OCI-LY3 (cell line): ENCODE data around the gene ZNF428.

Source experiments
- H2AFZ ChIP-seq: fragments of 200-600, 300-600 bp; shearing (Covaris generic); 2 replicates; pipeline ENCODE4 v1.6.0; 2014; ENCODE audit warnings: antibody characterized with exemption, low read depth, low read length
- H3K27ac ChIP-seq: fragments of 200-600, 300-600 bp; sonication (generic); 2 replicates; pipeline ENCODE4 v1.5.1; 2014; ENCODE audit warnings: mild to moderate bottlenecking, low read length, moderate library complexity, mixed read lengths
- H3K27me3 ChIP-seq: fragments of 200-600, 300-600 bp; sonication (generic); 2 replicates; pipeline ENCODE4 v1.6.1; 2014; ENCODE audit warnings: low read depth, low read length, mixed read lengths
- H3K36me3 ChIP-seq: fragments of 200-600, 300-600 bp; sonication (generic); replicated peaks from 2 replicates; pipeline ENCODE3; 2014; ENCODE audit warnings: low read depth, low read length, mixed read lengths
- H3K4me1 ChIP-seq: fragments of 300-600, 200-600 bp; sonication (generic); 2 replicates; pipeline ENCODE4 v1.6.1; 2014; ENCODE audit warnings: low read length, mixed read lengths
- H3K4me2 ChIP-seq: fragments of 200-600, 300-600 bp; sonication (generic); 2 replicates; pipeline ENCODE4 v1.6.1; 2014; ENCODE audit warnings: low read length, mixed read lengths
- H3K4me3 ChIP-seq: fragments of 300-600, 200-600 bp; sonication (generic); 2 replicates; pipeline ENCODE4 v1.5.1; 2014; ENCODE audit warnings: antibody characterized with exemption, mild to moderate bottlenecking, low read length, moderate library complexity
- H3K79me2 ChIP-seq: fragments of 300-600, 200-600 bp; shearing (Covaris generic); 2 replicates; pipeline ENCODE4 v1.6.1; 2014; ENCODE audit warnings: mild to moderate bottlenecking, low read length, mixed read lengths
- H3K9ac ChIP-seq: fragments of 300-600, 200-600 bp; shearing (Covaris generic); 2 replicates; pipeline ENCODE4 v1.6.0; 2014; ENCODE audit warnings: mild to moderate bottlenecking, low read length, moderate library complexity
- H3K9me3 ChIP-seq: fragments of 200-600, 300-600 bp; shearing (Covaris generic); 2 replicates; pipeline ENCODE4 v1.6.1; 2014; ENCODE audit warnings: low read length, mixed read lengths; ENCODE audit not compliant: insufficient read depth
- H4K20me1 ChIP-seq: fragments of 200-600, 300-600 bp; sonication (generic); 2 replicates; pipeline ENCODE4 v1.6.1; 2016; ENCODE audit warnings: low read length, mixed read lengths; ENCODE audit not compliant: insufficient read depth
- CTCF ChIP-seq: fragments of 200-600, 300-600 bp; sonication (generic); IDR thresholded peaks from 2 replicates; pipeline ENCODE4 v1.5.1; 2014; ENCODE audit warnings: antibody characterized with exemption, low read length, low read depth
- EZH2phosphoT487 ChIP-seq: fragments of 200-600 bp; shearing (Covaris generic); IDR thresholded peaks from 2 replicates; pipeline ENCODE4 v1.6.1; 2018; ENCODE audit warnings: antibody characterized with exemption, mixed run types, low read depth

The ZNF428 gene

GRCh38 chr19:43648633-43649032 is 29.2 kb upstream of the ZNF428 start:
- Histone ChIP-seq H3K4me1 (peaks cover 4% of the 10 kb centered on the region; the same call in 1 of the 2 replicates), H3K4me2 (no peak overlapping the region), H3K79me2 (no peaks in the 10 kb centered on the region), H3K27me3 (no peaks in the 10 kb centered on the region), H3K36me3 (no peaks in the 10 kb centered on the region), H3K9me3 (no peaks in the 10 kb centered on the region), H4K20me1 (no peaks in the 10 kb centered on the region), H3K4me3 (no peak overlapping the region), H2AFZ (no peak overlapping the region), H3K27ac (no peak overlapping the region), H3K9ac (no peak overlapping the region)
- TF ChIP-seq CTCF: no peak
- no peak for TF ChIP-seq EZH2phosphoT487

GRCh38 chr19:43644181-43644580 is 24.8 kb upstream of the ZNF428 start:
- no peaks in the 10 kb centered on the region for H3K79me2 ChIP-seq
- no peak overlapping the region for H3K27ac ChIP-seq
- no peaks in the 10 kb centered on the region for H3K36me3 ChIP-seq
- H2AFZ ChIP-seq: no peak overlapping the region
- TF ChIP-seq EZH2phosphoT487: no peak
- TF ChIP-seq CTCF: no peak
- H3K4me3 ChIP-seq: no peak overlapping the region
- no peaks in the 10 kb centered on the region for H3K9me3 ChIP-seq
- H4K20me1 ChIP-seq: no peaks in the 10 kb centered on the region
- H3K4me1 ChIP-seq: peaks cover under 1% of the 10 kb centered on the region; the same call in 1 of the 2 replicates
- no peak overlapping the region for H3K4me2 ChIP-seq
- H3K27me3 ChIP-seq: no peaks in the 10 kb centered on the region
- H3K9ac ChIP-seq: no peak overlapping the region

GRCh38 chr19:43643326-43643725 is 23.9 kb upstream of the ZNF428 start:
- Histone ChIP-seq H3K4me1 (peaks cover 9% of the 10 kb centered on the region), H3K4me3 (no peak overlapping the region)
- TF ChIP-seq EZH2phosphoT487 (no peak), CTCF (no peak)

GRCh38 chr19:43642531-43642930 is 23.1 kb upstream of the ZNF428 start:
- H4K20me1 ChIP-seq: no peaks in the 10 kb centered on the region
- H3K4me3 ChIP-seq: no peak overlapping the region
- no peaks in the 10 kb centered on the region for H3K79me2 ChIP-seq
- H3K4me1 ChIP-seq: peaks cover 10% of the 10 kb centered on the region
- no peaks in the 10 kb centered on the region for H3K9me3 ChIP-seq
- H3K27ac ChIP-seq: no peak overlapping the region
- H3K36me3 ChIP-seq: no peaks in the 10 kb centered on the region
- no peak overlapping the region for H3K9ac ChIP-seq
- TF ChIP-seq EZH2phosphoT487: no peak
- no peak for TF ChIP-seq CTCF
- H2AFZ ChIP-seq: peak overlapping the region; percentile 32; the same call in 1 of the 2 replicates
- peak overlapping the region; percentile 27; the same call in 1 of the 2 replicates for H3K4me2 ChIP-seq
- H3K27me3 ChIP-seq: no peaks in the 10 kb centered on the region

More at GRCh38 chr19:43643326-43643725, 23.9 kb upstream of the ZNF428 start:
- no peak overlapping the region for H3K9ac ChIP-seq
- H3K36me3 ChIP-seq: no peaks in the 10 kb centered on the region
- H3K27me3 ChIP-seq: no peaks in the 10 kb centered on the region
- H3K4me2 ChIP-seq: no peak overlapping the region
- no peak overlapping the region for H2AFZ ChIP-seq
- no peaks in the 10 kb centered on the region for H3K9me3 ChIP-seq
- no peaks in the 10 kb centered on the region for H3K79me2 ChIP-seq
- no peak overlapping the region for H3K27ac ChIP-seq
- no peaks in the 10 kb centered on the region for H4K20me1 ChIP-seq
